Measurements from ENCODE around the gene SLC41A3. TPM values are rescaled to one million over a fixed set of nuclear protein-coding genes. Genes with fewer than 3 reads are reported as not detected.
"Not testable (repeated sequence)": the region's sequence is repeated elsewhere in the genome, so short reads cannot be mapped to it uniquely, and the experiment has no call there.

Gene SLC41A3
- total RNA-seq, 1 experiment from 2014 or later = 26.9 TPM

DNA sequence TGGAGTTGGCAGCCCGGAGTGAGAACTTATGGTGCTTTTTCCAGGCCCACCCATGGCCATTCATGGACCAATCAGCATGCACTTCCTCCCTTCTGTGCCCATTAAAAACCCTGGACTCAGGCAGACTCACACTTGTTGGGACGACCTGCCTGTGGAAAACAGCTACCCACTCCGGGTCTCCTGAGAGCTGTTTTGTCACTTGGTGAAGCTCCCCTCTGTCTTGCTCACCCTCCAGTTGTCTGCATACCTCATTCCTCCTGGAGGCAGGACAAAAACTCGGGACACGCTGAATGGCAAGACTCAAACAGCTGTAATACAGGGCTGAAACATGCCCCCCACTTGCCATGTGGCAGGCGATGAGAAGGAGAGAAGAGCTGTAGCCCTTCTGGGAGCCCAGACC, 79.7 kb downstream of the SLC41A3 start:
- DNase-seq = no peak
- Histone ChIP-seq H3K9ac (ENCODE audit: low read length) (no peak overlapping the region), H3K36me3 (ENCODE audit: insufficient read depth, low read length) (no peaks in the 10 kb centered on the region), H3K4me3 (ENCODE audit: low read length) (no peak overlapping the region), H4K20me1 (ENCODE audit: insufficient read depth, low read depth, low read length) (no peaks in the 10 kb centered on the region), H3K9me3 (ENCODE audit: low read length) (no peaks in the 10 kb centered on the region), H3K27ac (ENCODE audit: low read length) (no peak overlapping the region), H3K4me2 (ENCODE audit: low read depth, low read length, poor library complexity, severe bottlenecking) (no peak overlapping the region), H3K9me2 (replicated peaks; ENCODE audit: insufficient read depth, low read length) (no peaks in the 10 kb centered on the region), H3K4me1 (ENCODE audit: low read length) (no peaks in the 10 kb centered on the region), H3K27me3 (ENCODE audit: low read length) (no peaks in the 10 kb centered on the region), H2AFZ (ENCODE audit: low read length) (no peak overlapping the region), H3K79me2 (ENCODE audit: low read length) (no peaks in the 10 kb centered on the region)

DNA sequence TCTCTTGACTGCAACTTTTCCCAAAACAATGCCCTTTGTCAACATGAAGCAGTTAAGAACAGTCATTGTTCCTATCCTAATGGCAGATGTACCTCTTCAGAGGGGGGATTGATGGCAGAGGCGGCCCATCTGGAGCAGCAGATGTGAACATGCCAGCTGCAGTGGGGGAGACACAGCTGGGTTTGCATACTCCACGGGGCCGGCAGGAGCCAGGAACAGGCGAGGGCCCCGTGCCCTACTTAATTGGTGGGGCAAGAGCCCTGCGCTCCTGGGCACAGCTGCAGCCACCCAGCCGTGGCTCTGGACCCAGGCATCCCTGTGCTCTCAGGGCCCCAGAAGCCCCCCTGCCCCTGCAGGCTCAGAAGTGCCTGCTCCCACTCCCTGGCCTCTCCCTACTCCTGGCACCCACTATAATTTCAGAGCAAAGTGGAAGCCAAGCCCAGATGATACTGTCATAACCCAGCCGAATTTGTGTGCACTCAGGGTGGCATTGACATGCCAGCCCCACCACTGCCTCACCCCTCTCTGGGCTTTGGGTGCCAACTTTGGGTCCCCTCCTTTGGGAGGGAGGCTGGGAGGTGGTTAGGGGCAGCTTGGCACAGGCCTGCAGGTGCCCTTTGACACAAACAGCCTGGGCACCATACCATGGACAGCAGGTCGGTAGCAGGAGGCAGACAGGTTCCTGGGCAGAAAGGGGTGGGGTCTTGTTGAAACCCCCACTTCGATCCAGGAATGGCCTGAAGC, 80.3 kb downstream of the SLC41A3 start:
- no peak overlapping the region for H3K4me2 ChIP-seq (ENCODE audit: low read depth, low read length, poor library complexity, severe bottlenecking)
- no peak overlapping the region for H3K4me3 ChIP-seq (ENCODE audit: low read length)
- no peak overlapping the region for H2AFZ ChIP-seq (ENCODE audit: low read length)
- DNase-seq = no peak
- H3K4me1 ChIP-seq (ENCODE audit: low read length) = no peaks in the 10 kb centered on the region
- no peak overlapping the region for H3K9ac ChIP-seq (ENCODE audit: low read length)
- no peaks in the 10 kb centered on the region for H4K20me1 ChIP-seq (ENCODE audit: insufficient read depth, low read depth, low read length)
- no peak overlapping the region for H3K27ac ChIP-seq (ENCODE audit: low read length)
- no peaks in the 10 kb centered on the region for H3K9me2 ChIP-seq (replicated peaks; ENCODE audit: insufficient read depth, low read length)
- H3K79me2 ChIP-seq (ENCODE audit: low read length) = no peaks in the 10 kb centered on the region
- H3K27me3 ChIP-seq (ENCODE audit: low read length) = no peaks in the 10 kb centered on the region
- H3K9me3 ChIP-seq (ENCODE audit: low read length) = no peaks in the 10 kb centered on the region
- no peaks in the 10 kb centered on the region for H3K36me3 ChIP-seq (ENCODE audit: insufficient read depth, low read length)

DNA sequence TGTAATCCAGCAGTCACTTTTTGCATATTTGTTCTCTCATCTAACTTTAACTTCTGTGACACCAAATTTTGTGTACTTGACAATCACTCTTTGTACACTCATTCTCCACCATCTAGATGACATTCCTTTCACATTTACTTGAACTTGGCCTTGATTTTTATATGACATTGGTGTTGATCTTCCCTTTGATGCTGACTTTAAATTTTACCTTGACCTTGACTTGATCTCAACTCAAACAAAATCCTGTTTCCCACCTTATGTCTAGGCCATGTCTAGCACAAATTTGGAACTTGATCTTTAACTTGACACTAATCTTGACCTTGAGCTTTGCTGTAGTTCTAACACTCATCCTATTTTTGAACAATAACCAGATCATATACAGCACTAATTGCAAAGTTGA, 81.7 kb downstream of the SLC41A3 start:
- H3K9me3 ChIP-seq (ENCODE audit: low read length) = no peaks in the 10 kb centered on the region
- no peaks in the 10 kb centered on the region for H3K79me2 ChIP-seq (ENCODE audit: low read length)
- H2AFZ ChIP-seq (ENCODE audit: low read length) = no peak overlapping the region
- no peak for DNase-seq
- no peak overlapping the region for H3K9ac ChIP-seq (ENCODE audit: low read length)
- H3K9me2 ChIP-seq (replicated peaks; ENCODE audit: insufficient read depth, low read length) = no peaks in the 10 kb centered on the region
- H3K27me3 ChIP-seq (ENCODE audit: low read length) = no peaks in the 10 kb centered on the region
- H3K4me3 ChIP-seq (ENCODE audit: low read length) = no peak overlapping the region
- H4K20me1 ChIP-seq (ENCODE audit: insufficient read depth, low read depth, low read length) = no peaks in the 10 kb centered on the region
- no peaks in the 10 kb centered on the region for H3K36me3 ChIP-seq (ENCODE audit: insufficient read depth, low read length)
- H3K4me2 ChIP-seq (ENCODE audit: low read depth, low read length, poor library complexity, severe bottlenecking) = no peak overlapping the region
- H3K27ac ChIP-seq (ENCODE audit: low read length) = no peak overlapping the region
- H3K4me1 ChIP-seq (ENCODE audit: low read length) = no peaks in the 10 kb centered on the region

DNA sequence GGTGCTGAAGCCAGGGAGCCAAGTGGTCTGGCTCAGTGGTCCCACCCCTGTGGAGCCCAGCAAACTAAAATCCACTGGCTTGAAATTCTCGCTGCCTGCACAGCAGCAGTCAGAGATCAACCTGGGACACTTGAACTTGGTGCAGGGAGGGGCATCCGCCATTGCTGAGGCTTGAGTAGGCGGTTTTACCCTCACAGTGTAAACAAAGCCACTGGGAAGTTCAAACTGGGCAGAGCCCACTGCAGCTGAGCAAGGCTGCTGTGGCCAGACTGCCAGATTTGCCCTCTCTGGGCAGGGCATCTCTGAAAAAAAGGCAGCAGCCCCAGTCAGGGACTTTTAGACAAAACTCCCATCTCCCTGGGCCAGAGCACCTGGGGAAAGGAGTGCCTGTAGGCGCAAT, 87.2 kb downstream of the SLC41A3 start:
- H3K27ac ChIP-seq (ENCODE audit: low read length); DNase-seq; H4K20me1 ChIP-seq (ENCODE audit: insufficient read depth, low read depth, low read length): not testable (repeated sequence)

DNA sequence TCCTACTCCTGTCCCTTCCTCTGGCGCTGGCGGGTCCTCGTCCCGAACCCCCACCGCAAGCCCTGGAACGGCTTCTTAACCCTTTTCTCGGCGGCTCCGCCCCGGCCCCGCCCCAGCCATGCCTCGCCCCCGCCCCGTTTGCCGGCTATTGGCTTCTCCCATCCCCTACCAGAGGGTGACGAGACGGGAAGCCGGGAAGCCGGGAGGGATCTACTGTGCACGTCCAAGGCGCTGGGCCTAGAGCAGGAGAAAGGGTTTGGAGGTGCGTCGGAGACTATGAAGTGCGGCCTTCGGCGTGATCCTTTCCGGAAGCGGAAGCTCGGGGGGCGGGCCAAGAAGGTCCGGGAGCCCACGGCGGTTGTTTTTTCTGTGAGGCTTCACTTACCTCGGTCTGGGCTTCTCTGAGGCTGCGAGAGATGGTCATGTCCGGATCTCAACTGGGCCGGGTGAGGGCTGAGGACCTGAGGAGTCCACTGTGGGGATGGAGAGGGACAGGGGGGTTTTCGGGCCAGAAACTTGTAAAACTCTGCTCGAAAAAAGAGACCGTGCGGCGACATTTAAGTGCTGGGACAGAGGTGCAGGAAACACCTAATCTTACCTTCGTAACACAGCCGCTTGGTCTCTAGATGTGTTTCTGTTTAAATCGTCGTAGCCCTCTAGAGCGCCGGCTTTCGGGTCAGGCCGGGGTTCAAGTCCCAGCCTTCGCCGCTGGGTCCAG, 93.5 kb downstream of the SLC41A3 start:
- peak overlapping the region; percentile 85 for H3K9ac ChIP-seq (ENCODE audit: low read length)
- H3K4me3 ChIP-seq (ENCODE audit: low read length) = peak overlapping the region; percentile 78
- peak; percentile 92 for DNase-seq

More for the DNA sequence above, 87.2 kb downstream of the SLC41A3 start:
- not testable (repeated sequence) for H3K9ac ChIP-seq (ENCODE audit: low read length); H2AFZ ChIP-seq (ENCODE audit: low read length); H3K79me2 ChIP-seq (ENCODE audit: low read length); H3K4me3 ChIP-seq (ENCODE audit: low read length); H3K4me2 ChIP-seq (ENCODE audit: low read depth, low read length, poor library complexity, severe bottlenecking); H3K9me2 ChIP-seq (replicated peaks; ENCODE audit: insufficient read depth, low read length); H3K4me1 ChIP-seq (ENCODE audit: low read length); H3K9me3 ChIP-seq (ENCODE audit: low read length); H3K27me3 ChIP-seq (ENCODE audit: low read length); H3K36me3 ChIP-seq (ENCODE audit: insufficient read depth, low read length)

DNA sequence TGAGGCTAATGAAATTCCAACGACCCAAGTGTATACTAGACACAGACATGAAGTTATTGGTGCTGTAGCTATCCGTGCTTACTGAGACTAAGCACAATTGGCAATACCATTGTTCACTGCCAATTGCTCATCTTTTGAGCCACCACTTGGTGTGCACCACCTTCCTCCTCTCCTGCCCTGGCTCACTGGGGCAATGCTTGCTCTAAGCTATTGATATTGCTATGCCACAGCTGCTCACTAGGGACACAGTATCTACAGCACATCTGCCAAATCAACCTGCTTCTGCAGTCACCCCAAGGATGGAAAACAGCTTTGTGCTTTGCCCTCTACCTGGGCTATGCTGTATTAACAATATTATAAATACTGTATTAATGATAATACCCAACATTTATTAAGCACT, 99.0 kb downstream of the SLC41A3 start:
- H3K9ac ChIP-seq (ENCODE audit: low read length); DNase-seq: not testable (repeated sequence)

More for the DNA sequence above, 93.5 kb downstream of the SLC41A3 start:
- H3K36me3 ChIP-seq (ENCODE audit: insufficient read depth, low read length) = no peaks in the 10 kb centered on the region
- peak overlapping the region; percentile 24; the same call in 1 of the 2 replicates for H3K27ac ChIP-seq (ENCODE audit: low read length)
- H3K4me1 ChIP-seq (ENCODE audit: low read length) = peaks cover 22% of the 10 kb centered on the region
- peak overlapping the region; percentile 83 for H2AFZ ChIP-seq (ENCODE audit: low read length)
- no peaks in the 10 kb centered on the region for H3K27me3 ChIP-seq (ENCODE audit: low read length)
- no peaks in the 10 kb centered on the region for H3K9me3 ChIP-seq (ENCODE audit: low read length)
- H4K20me1 ChIP-seq (ENCODE audit: insufficient read depth, low read depth, low read length) = 0 out of 2 replicates have a peak, but pooled peaks cover 3% of the 10 kb centered on the region
- no peaks in the 10 kb centered on the region for H3K79me2 ChIP-seq (ENCODE audit: low read length)
- H3K9me2 ChIP-seq (replicated peaks; ENCODE audit: insufficient read depth, low read length) = 0 out of 2 replicates have a peak, but pooled peaks cover 3% of the 10 kb centered on the region
- peak overlapping the region; percentile 85 for H3K4me2 ChIP-seq (ENCODE audit: low read depth, low read length, poor library complexity, severe bottlenecking)

DNA sequence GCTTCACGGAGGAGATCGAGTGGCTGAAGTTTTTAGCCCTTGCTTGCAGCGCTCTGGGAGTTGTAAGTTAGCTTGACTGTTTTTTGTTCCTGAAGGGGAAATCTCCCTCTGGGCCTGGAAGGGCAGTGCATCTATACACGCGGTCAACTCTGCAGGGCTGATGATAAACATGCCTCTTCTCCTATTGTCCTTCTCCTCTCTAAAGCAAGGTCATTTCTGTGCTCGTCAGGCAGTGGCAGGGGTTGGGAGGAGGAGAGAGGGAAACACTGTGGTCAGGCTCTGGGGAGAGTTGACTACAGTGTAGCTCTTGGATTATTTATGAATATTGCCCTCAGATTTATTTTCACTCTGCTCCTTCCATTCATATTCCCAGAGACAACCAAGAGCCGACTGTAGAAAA, 106.8 kb downstream of the SLC41A3 start:
- not testable (repeated sequence) for H3K9me2 ChIP-seq (replicated peaks; ENCODE audit: insufficient read depth, low read length); H3K79me2 ChIP-seq (ENCODE audit: low read length); H3K27ac ChIP-seq (ENCODE audit: low read length); DNase-seq; H2AFZ ChIP-seq (ENCODE audit: low read length); H4K20me1 ChIP-seq (ENCODE audit: insufficient read depth, low read depth, low read length); H3K4me3 ChIP-seq (ENCODE audit: low read length); H3K9ac ChIP-seq (ENCODE audit: low read length); H3K9me3 ChIP-seq (ENCODE audit: low read length); H3K27me3 ChIP-seq (ENCODE audit: low read length); H3K4me1 ChIP-seq (ENCODE audit: low read length); H3K36me3 ChIP-seq (ENCODE audit: insufficient read depth, low read length); H3K4me2 ChIP-seq (ENCODE audit: low read depth, low read length, poor library complexity, severe bottlenecking)

More for the DNA sequence above, 99.0 kb downstream of the SLC41A3 start:
- not testable (repeated sequence) for H4K20me1 ChIP-seq (ENCODE audit: insufficient read depth, low read depth, low read length); H3K4me1 ChIP-seq (ENCODE audit: low read length); H3K9me3 ChIP-seq (ENCODE audit: low read length); H3K9me2 ChIP-seq (replicated peaks; ENCODE audit: insufficient read depth, low read length); H3K36me3 ChIP-seq (ENCODE audit: insufficient read depth, low read length); H3K4me2 ChIP-seq (ENCODE audit: low read depth, low read length, poor library complexity, severe bottlenecking); H3K27me3 ChIP-seq (ENCODE audit: low read length); H3K4me3 ChIP-seq (ENCODE audit: low read length); H3K27ac ChIP-seq (ENCODE audit: low read length); H2AFZ ChIP-seq (ENCODE audit: low read length); H3K79me2 ChIP-seq (ENCODE audit: low read length)

DNA sequence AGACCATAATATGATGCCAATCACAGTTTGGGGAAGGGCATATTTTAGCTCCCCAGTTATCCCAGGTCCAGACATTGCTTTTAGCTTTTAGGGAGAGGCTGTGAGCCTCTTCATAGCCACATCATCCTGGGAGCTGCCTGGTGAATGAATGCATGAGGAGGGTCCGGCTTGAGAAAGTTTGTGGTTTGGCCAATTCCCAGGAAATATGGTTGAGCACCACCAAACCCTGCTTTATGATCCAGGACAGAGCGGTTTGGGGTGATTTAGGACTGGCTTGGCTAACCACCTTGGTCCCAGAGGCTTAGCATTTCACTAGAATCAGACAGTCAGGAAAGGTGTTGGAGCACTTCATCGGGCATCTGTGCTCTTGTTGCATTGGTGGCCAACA, 107.9 kb downstream of the SLC41A3 start:
- DNase-seq; H3K9me2 ChIP-seq (replicated peaks; ENCODE audit: insufficient read depth, low read length); H2AFZ ChIP-seq (ENCODE audit: low read length); H3K4me3 ChIP-seq (ENCODE audit: low read length); H3K27ac ChIP-seq (ENCODE audit: low read length); H3K9ac ChIP-seq (ENCODE audit: low read length); H4K20me1 ChIP-seq (ENCODE audit: insufficient read depth, low read depth, low read length); H3K36me3 ChIP-seq (ENCODE audit: insufficient read depth, low read length); H3K9me3 ChIP-seq (ENCODE audit: low read length); H3K27me3 ChIP-seq (ENCODE audit: low read length); H3K79me2 ChIP-seq (ENCODE audit: low read length); H3K4me2 ChIP-seq (ENCODE audit: low read depth, low read length, poor library complexity, severe bottlenecking); H3K4me1 ChIP-seq (ENCODE audit: low read length): not testable (repeated sequence)
